Measurements from ENCODE around the gene ATP13A3.

DNA sequence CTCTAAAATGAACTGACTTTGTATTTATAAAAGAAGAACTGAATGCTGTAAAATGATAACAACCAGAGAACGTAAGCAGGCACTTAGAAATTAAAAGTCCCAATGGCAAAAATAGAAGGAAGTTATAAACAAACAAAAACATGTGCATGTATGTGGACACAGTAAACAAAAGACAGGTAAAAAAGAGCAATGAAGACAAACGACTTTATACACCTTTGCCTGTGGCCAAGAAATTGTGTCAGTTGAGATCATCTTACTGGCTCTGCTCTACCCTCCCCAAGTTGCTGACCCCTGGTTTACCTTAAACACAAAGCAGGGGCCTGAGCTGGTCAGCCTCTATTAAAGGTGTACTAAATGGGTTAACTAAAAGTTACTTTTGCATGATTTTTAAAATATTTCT is 46.0 kb downstream of the ATP13A3 start:
- TF ChIP-seq, protein P1, sequence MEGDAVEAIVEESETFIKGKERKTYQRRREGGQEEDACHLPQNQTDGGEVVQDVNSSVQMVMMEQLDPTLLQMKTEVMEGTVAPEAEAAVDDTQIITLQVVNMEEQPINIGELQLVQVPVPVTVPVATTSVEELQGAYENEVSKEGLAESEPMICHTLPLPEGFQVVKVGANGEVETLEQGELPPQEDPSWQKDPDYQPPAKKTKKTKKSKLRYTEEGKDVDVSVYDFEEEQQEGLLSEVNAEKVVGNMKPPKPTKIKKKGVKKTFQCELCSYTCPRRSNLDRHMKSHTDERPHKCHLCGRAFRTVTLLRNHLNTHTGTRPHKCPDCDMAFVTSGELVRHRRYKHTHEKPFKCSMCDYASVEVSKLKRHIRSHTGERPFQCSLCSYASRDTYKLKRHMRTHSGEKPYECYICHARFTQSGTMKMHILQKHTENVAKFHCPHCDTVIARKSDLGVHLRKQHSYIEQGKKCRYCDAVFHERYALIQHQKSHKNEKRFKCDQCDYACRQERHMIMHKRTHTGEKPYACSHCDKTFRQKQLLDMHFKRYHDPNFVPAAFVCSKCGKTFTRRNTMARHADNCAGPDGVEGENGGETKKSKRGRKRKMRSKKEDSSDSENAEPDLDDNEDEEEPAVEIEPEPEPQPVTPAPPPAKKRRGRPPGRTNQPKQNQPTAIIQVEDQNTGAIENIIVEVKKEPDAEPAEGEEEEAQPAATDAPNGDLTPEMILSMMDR (IDR thresholded peaks at IDR 0.05): no peak
- no peak for TF ChIP-seq POLR2A (IDR thresholded peaks at IDR 0.05)
- no peak for TF ChIP-seq POLR2AphosphoS5 (IDR thresholded peaks at IDR 0.05)

Measured in upper lobe of left lung (tissue), 4 donors.